Measurements from ENCODE around the gene C1S. TPM values are rescaled to one million over a fixed set of nuclear protein-coding genes. Genes with fewer than 3 reads are reported as not detected.

The C1S gene
- total and polyA plus RNA-seq, 2 of the 4 experiments (the other 2 are of a cell fraction) = 49.6 to 85.4 TPM

- Histone ChIP-seq H3K9ac (ENCODE audit: low read depth, low read length) (no peak overlapping the region), H3K4me2 (ENCODE audit: low read depth, low read length) (no peak overlapping the region), H2AK9ac (replicated peaks; ENCODE audit: low read depth, low read length, poor library complexity) (no peak overlapping the region), H3K9me3 (ENCODE audit: control insufficient read depth, insufficient read depth, low read length) (no peaks in the 10 kb centered on the region), H3K79me1 (ENCODE audit: low read depth in 1 of 2, low read length in 2 of 2) (peaks cover 4 to 10% of the 10 kb centered on the region in 2 experiments; a peak in 3 of 4 replicates), H4K91ac (ENCODE audit: insufficient read depth, low read depth, low read length) (no peak overlapping the region), H2BK15ac (ENCODE audit: low read depth, low read length) (no peak overlapping the region; the same call in 2 of the 3 replicates), H3K4me3 (ENCODE audit: insufficient read depth, low read depth, low read length) (no peak overlapping the region), H3K56ac (ENCODE audit: extremely low read depth, insufficient read depth, low read length) (no peak overlapping the region), H3K14ac (replicated peaks; ENCODE audit: low read depth, low read length) (no peak overlapping the region), H3K27ac (ENCODE audit: insufficient read depth, low read length) (no peak overlapping the region), H3K4ac (ENCODE audit: low read depth, low read length) (0 out of 2 replicates have a peak overlapping the region, but pooled peaks have one; percentile 9), H4K20me1 (ENCODE audit: insufficient read depth, low read length) (no peaks in the 10 kb centered on the region), H3K4me1 (ENCODE audit: control insufficient read depth, insufficient read depth, low read length) (peaks cover 7% of the 10 kb centered on the region), H4K5ac (ENCODE audit: low read depth, low read length) (no peak overlapping the region), H2AK5ac (ENCODE audit: low read depth, low read length) (peak overlapping the region; percentile 24; the same call in 1 of the 2 replicates), H2BK120ac (ENCODE audit: low read depth, low read length) (peak overlapping the region; percentile 10), H3K23ac (ENCODE audit: low read depth, low read length) (no peak overlapping the region), H3K18ac (ENCODE audit: low read depth, low read length) (no peak overlapping the region), H2BK5ac (ENCODE audit: low read depth, low read length, poor library complexity, severe bottlenecking) (no peak overlapping the region), H2AFZ (replicated peaks; ENCODE audit: low read length, poor library complexity) (peak overlapping the region; percentile 13), H3K36me3 (ENCODE audit: control insufficient read depth, insufficient read depth, low read length) (peaks cover 3% of the 10 kb centered on the region; the same call in 1 of the 2 replicates), H4K8ac (ENCODE audit: low read depth in 2 of 2, low read length in 2 of 2) (no peak overlapping the region), H2BK20ac (ENCODE audit: low read depth, low read length) (no peak overlapping the region; the same call in 1 of the 2 replicates), H3K27me3 (ENCODE audit: control insufficient read depth, insufficient read depth, low read length) (peaks cover 12% of the 10 kb centered on the region), H3K9me1 (ENCODE audit: insufficient read depth, low read length) (peaks cover 9% of the 10 kb centered on the region)
- no TSS peak for BruUV-seq (replicated peaks)
- dilution Hi-C loops (cut with HindIII; ENCODE audit: low sequenced_read_pairs, unreplicated experiment) (no loop called here), in situ Hi-C loops (cut with MboI; ENCODE audit: low sequenced_read_pairs) (loop anchor here (25.0 kb wide), 1 partner anchor 579 kb away; no protein-coding TSS in a partner anchor), intact Hi-C loops (cut with micrococcal nuclease) (no loop called here)
- no CpG with 5 or more reads among the region's 3 CpGs for WGBS, 2 experiments (ENCODE audit: extremely low coverage in 2 of 2, insufficient read length in 1 of 2)
- DNase-seq = no peak
- ATAC-seq (ENCODE audit: low read depth) = no peak
- ChIA-PET POLR2A (ENCODE audit: unreplicated experiment) (no interaction called here), CTCF (interaction anchor here (1.4 kb wide), 1 partner anchor 18 kb away, joined by 3 read pairs; no protein-coding TSS in a partner anchor)
- no peak for TF ChIP-seq RFX5 (IDR thresholded peaks at IDR 0.05; ENCODE audit: low read depth, low read length)
- no peak for TF ChIP-seq RAD21 (IDR thresholded peaks at IDR 0.05; ENCODE audit: low read length)
- no peak for TF ChIP-seq MAZ (IDR thresholded peaks at IDR 0.05; ENCODE audit: borderline replicate concordance, low read depth, low read length)
- no peak for TF ChIP-seq MXI1 (IDR thresholded peaks at IDR 0.05; ENCODE audit: borderline replicate concordance, low read depth, low read length)
- TF ChIP-seq RCOR1 (IDR thresholded peaks at IDR 0.05; ENCODE audit: insufficient replicate concordance, low read length) = no peak
- TF ChIP-seq CEBPB (IDR thresholded peaks at IDR 0.05; ENCODE audit: low read depth, low read length) = no peak
- TF ChIP-seq BHLHE40 (IDR thresholded peaks at IDR 0.05; ENCODE audit: low read depth, low read length) = no peak
- TF ChIP-seq USF2 (IDR thresholded peaks at IDR 0.05; ENCODE audit: low read depth, low read length) = no peak
- no peak for TF ChIP-seq ELK1 (IDR thresholded peaks at IDR 0.05; ENCODE audit: borderline replicate concordance, low read depth, low read length)
- TF ChIP-seq CHD1 (IDR thresholded peaks at IDR 0.05; ENCODE audit: low read depth, low read length) = no peak
- no peak for TF ChIP-seq SMC3 (IDR thresholded peaks at IDR 0.05; ENCODE audit: low read depth, low read length)
- TF ChIP-seq CTCF (conservative IDR thresholded peaks at IDR 0.05; ENCODE audit: low read depth, low read length) = no peak
- TF ChIP-seq FOS (IDR thresholded peaks at IDR 0.05; ENCODE audit: low read depth, low read length) = no peak
- TF ChIP-seq NFE2L2 (IDR thresholded peaks at IDR 0.05; ENCODE audit: low read depth, low read length) = no peak
- no peak for TF ChIP-seq POLR2A (IDR thresholded peaks at IDR 0.05; ENCODE audit: low read depth, low read length)
These were observed 2.2 kb upstream of the C1S start for GRCh38 chr12:7058163-7058845.

Data from IMR-90 (cell line).